GM23338 (cell line): ENCODE results near the gene COX20. TPM values are rescaled to one million over a fixed set of nuclear protein-coding genes. Genes with fewer than 3 reads are reported as not detected.
"Not testable (repeated sequence)": the region's sequence is repeated elsewhere in the genome, so short reads cannot be mapped to it uniquely, and the experiment has no call there.

ENCODE experiments used
- ATAC-seq: fragments of 200-7000 bp; cut with Tn5 transposase; 3 replicates; pipeline ENCODE4 v1.9.1; 2020
- DNase-seq: peaks from one replicate; pipeline ENCODE4 v3.0.0-alpha.2; 2015; ENCODE audit warnings: low spot score
- H2AFZ ChIP-seq: fragments of 200-600 bp; sonication (generic); 2 replicates; pipeline ENCODE4 v1.8.0; 2016; ENCODE audit warnings: antibody characterized with exemption, mild to moderate bottlenecking, moderate library complexity
- H3F3A ChIP-seq: fragments of 200-600 bp; sonication (generic); replicated peaks from 2 replicates; pipeline ENCODE4 v1.8.0; 2017; ENCODE audit warnings: antibody characterized with exemption, mixed run types, low read depth
- H3K27ac ChIP-seq: fragments of 200-600 bp; sonication (generic); 2 replicates; pipeline ENCODE4 v1.6.1; 2016; ENCODE audit warnings: low read depth
- H3K27me3 ChIP-seq: fragments of 200-600 bp; sonication (generic); 2 replicates; pipeline ENCODE4 v1.8.0; 2016; ENCODE audit warnings: mild to moderate bottlenecking, mixed run types, moderate library complexity; ENCODE audit not compliant: insufficient read depth
- H3K36me3 ChIP-seq: fragments of 200-600 bp; sonication (generic); 2 replicates; pipeline ENCODE4 v1.8.0; 2016; ENCODE audit warnings: mild to moderate bottlenecking; ENCODE audit not compliant: insufficient read depth
- H3K4me1 ChIP-seq: fragments of 200-600 bp; sonication (generic); 2 replicates; pipeline ENCODE4 v1.8.0; 2016; ENCODE audit warnings: mild to moderate bottlenecking, moderate library complexity; ENCODE audit not compliant: insufficient read depth
- H3K4me2 ChIP-seq: fragments of 200-600 bp; sonication (generic); 2 replicates; pipeline ENCODE4 v1.7.1; 2017; ENCODE audit warnings: mixed run types
- H3K4me3 ChIP-seq: fragments of 200-600 bp; sonication (generic); 2 replicates; pipeline ENCODE4 v1.6.1; 2016; ENCODE audit warnings: mixed run types
- H3K79me2 ChIP-seq: fragments of 200-600 bp; sonication (generic); replicated peaks from 2 replicates; pipeline ENCODE4 v1.8.0; 2017; ENCODE audit warnings: mild to moderate bottlenecking; ENCODE audit not compliant: insufficient read depth
- H3K9me2 ChIP-seq: fragments of 200-600 bp; sonication (generic); 2 replicates; pipeline ENCODE4 v1.8.0; 2017; ENCODE audit not compliant: insufficient read depth
- H4K20me1 ChIP-seq: fragments of 200-600 bp; sonication (generic); replicated peaks from 2 replicates; pipeline ENCODE4 v1.8.0; 2017; ENCODE audit warnings: mild to moderate bottlenecking; ENCODE audit not compliant: insufficient read depth
- H3K27ac Mint-ChIP-seq: 2 replicates; pipeline ENCODE4 v1.8.0; 2020; ENCODE audit warnings: inconsistent platforms, mild to moderate bottlenecking, moderate library complexity, mixed read lengths
- H3K27me3 Mint-ChIP-seq: 3 replicates; pipeline ENCODE4 v1.8.0; 2022; ENCODE audit warnings: low read depth, mild to moderate bottlenecking, moderate library complexity, mixed read lengths, inconsistent platforms; ENCODE audit not compliant: insufficient read depth, poor library complexity
- H3K36me3 Mint-ChIP-seq: 3 replicates; pipeline ENCODE4 v1.8.0; 2021; ENCODE audit warnings: low read depth, mild to moderate bottlenecking, inconsistent platforms, moderate library complexity, mixed read lengths
- H3K4me1 Mint-ChIP-seq: 3 replicates; pipeline ENCODE4 v1.8.0; 2020; ENCODE audit warnings: mild to moderate bottlenecking, inconsistent platforms, mixed read lengths
- H3K4me3 Mint-ChIP-seq: 3 replicates; pipeline ENCODE4 v1.8.0; 2021; ENCODE audit warnings: moderate library complexity, mild to moderate bottlenecking, inconsistent platforms, mixed read lengths
- H3K9me3 Mint-ChIP-seq: 3 replicates; pipeline ENCODE4 v1.8.0; 2020; ENCODE audit warnings: moderate library complexity, mild to moderate bottlenecking, inconsistent platforms, mixed read lengths
- JUNB ChIP-seq: IDR thresholded peaks from one replicate; pipeline ENCODE4 v1.6.1; 2016; ENCODE audit warnings: antibody characterized with exemption; ENCODE audit not compliant: unreplicated experiment
- NANOG ChIP-seq: IDR thresholded peaks from 2 replicates; pipeline ENCODE4 v1.6.1; 2016; ENCODE audit warnings: antibody characterized with exemption, borderline replicate concordance
- polyA plus RNA-seq: library from polyadenylated mRNA; unstranded; fragments of >200 nt; fragmentation: Nextera tagmentation; extraction: Ambion mirVana; gene quantifications from 2 replicates; pipeline ENCODE4 v1.2.1, GENCODE V29; 2016
- total RNA-seq: library from RNA; depleted of rRNA; stranded (reverse); fragments of >200 nt; shearing (Covaris generic); gene quantifications from 2 replicates; pipeline ENCODE4 v1.2.3, GENCODE V29; 2014
- TF ChIP-seq, protein P1 (sequence below): fragments of 250-450 bp; sonication (Bioruptor Pico); IDR thresholded peaks from 2 replicates; pipeline ENCODE4 v1.5.0; 2020; ENCODE audit warnings: mild to moderate bottlenecking, moderate library complexity
- TF ChIP-seq, protein P2 (sequence below), 2 experiments: fragments of 200-600 bp in 1 of 2; sonication (generic) in 1 of 2; conservative IDR thresholded peaks; 2 replicates each; pipeline versions ENCODE4 v1.5.1 to v1.6.1; 2016 to 2017; ENCODE audit warnings: antibody characterized with exemption in 2 of 2, low read depth in 2 of 2, mild to moderate bottlenecking in 2 of 2, moderate library complexity in 1 of 2

COX20 gene
- total and polyA plus RNA-seq, 2 experiments from 2014 or later, result 19.3 to 175 TPM

DNA sequence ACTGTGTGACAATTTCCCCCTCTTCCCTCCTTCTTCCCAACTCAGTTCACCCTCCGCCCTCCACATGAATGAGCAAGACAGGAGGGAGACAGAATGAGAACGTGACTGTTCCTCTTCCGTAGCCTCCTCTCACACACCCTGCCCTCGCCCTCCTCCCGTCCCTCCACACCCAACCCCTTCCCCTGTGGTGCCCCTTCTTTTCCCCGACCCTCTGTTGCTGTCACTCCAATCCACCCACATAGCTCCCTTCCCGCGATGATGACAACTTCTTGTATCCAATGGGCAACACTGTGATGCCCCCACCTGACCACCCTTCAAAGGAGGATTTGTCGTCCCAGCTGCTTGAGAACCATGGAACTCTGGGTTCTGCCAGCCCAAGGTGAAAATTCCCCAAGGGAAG is 41.4 kb upstream of the COX20 start (continued):
- TF ChIP-seq, protein P1, sequence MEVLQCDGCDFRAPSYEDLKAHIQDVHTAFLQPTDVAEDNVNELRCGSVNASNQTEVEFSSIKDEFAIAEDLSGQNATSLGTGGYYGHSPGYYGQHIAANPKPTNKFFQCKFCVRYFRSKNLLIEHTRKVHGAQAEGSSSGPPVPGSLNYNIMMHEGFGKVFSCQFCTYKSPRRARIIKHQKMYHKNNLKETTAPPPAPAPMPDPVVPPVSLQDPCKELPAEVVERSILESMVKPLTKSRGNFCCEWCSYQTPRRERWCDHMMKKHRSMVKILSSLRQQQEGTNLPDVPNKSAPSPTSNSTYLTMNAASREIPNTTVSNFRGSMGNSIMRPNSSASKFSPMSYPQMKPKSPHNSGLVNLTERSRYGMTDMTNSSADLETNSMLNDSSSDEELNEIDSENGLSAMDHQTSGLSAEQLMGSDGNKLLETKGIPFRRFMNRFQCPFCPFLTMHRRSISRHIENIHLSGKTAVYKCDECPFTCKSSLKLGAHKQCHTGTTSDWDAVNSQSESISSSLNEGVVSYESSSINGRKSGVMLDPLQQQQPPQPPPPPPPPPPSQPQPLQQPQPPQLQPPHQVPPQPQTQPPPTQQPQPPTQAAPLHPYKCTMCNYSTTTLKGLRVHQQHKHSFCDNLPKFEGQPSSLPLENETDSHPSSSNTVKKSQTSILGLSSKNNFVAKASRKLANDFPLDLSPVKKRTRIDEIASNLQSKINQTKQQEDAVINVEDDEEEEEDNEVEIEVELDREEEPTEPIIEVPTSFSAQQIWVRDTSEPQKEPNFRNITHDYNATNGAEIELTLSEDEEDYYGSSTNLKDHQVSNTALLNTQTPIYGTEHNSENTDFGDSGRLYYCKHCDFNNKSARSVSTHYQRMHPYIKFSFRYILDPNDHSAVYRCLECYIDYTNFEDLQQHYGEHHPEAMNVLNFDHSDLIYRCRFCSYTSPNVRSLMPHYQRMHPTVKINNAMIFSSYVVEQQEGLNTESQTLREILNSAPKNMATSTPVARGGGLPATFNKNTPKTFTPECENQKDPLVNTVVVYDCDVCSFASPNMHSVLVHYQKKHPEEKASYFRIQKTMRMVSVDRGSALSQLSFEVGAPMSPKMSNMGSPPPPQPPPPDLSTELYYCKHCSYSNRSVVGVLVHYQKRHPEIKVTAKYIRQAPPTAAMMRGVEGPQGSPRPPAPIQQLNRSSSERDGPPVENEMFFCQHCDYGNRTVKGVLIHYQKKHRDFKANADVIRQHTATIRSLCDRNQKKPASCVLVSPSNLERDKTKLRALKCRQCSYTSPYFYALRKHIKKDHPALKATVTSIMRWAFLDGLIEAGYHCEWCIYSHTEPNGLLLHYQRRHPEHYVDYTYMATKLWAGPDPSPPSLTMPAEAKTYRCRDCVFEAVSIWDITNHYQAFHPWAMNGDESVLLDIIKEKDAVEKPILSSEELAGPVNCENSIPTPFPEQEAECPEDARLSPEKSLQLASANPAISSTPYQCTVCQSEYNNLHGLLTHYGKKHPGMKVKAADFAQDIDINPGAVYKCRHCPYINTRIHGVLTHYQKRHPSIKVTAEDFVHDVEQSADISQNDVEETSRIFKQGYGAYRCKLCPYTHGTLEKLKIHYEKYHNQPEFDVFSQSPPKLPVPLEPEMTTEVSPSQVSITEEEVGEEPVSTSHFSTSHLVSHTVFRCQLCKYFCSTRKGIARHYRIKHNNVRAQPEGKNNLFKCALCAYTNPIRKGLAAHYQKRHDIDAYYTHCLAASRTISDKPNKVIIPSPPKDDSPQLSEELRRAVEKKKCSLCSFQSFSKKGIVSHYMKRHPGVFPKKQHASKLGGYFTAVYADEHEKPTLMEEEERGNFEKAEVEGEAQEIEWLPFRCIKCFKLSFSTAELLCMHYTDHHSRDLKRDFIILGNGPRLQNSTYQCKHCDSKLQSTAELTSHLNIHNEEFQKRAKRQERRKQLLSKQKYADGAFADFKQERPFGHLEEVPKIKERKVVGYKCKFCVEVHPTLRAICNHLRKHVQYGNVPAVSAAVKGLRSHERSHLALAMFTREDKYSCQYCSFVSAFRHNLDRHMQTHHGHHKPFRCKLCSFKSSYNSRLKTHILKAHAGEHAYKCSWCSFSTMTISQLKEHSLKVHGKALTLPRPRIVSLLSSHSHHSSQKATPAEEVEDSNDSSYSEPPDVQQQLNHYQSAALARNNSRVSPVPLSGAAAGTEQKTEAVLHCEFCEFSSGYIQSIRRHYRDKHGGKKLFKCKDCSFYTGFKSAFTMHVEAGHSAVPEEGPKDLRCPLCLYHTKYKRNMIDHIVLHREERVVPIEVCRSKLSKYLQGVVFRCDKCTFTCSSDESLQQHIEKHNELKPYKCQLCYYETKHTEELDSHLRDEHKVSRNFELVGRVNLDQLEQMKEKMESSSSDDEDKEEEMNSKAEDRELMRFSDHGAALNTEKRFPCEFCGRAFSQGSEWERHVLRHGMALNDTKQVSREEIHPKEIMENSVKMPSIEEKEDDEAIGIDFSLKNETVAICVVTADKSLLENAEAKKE (CRISPR knock-in tag), result no peak
- no peak for TF ChIP-seq JUNB

DNA sequence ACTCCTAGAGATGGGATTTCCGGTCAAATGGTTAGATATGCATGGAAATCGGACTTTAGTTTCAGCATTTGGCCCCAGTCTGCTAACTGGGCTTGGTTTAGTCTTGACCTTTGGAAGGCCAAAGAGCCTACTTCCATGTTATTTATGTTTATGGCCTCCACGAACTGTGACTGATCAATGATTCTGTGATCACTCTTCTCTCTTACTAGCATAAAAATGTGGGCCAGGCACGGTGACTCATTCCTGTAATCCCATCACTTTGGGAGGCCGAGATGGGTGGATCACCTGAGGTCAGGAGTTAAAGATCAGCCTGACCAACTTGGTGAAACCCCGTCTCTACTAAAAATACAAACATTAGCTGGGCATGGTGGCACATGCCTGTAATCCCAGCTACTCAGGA is 40.9 kb upstream of the COX20 start:
- H3K4me3 Mint-ChIP-seq, H3K27me3 ChIP-seq, H3K79me2 ChIP-seq, H3K36me3 Mint-ChIP-seq, H3K4me2 ChIP-seq, DNase-seq, H3K4me3 ChIP-seq, H3F3A ChIP-seq, H3K36me3 ChIP-seq, H4K20me1 ChIP-seq, ATAC-seq, H3K9me2 ChIP-seq, H3K9me3 Mint-ChIP-seq, H3K4me1 ChIP-seq, H3K4me1 Mint-ChIP-seq, H3K27ac Mint-ChIP-seq, H3K27ac ChIP-seq: not testable (repeated sequence)
- H2AFZ ChIP-seq, result peak overlapping the region; percentile 66; the same call in 1 of the 2 replicates
- peaks cover 19% of the 10 kb centered on the region for H3K27me3 Mint-ChIP-seq

DNA sequence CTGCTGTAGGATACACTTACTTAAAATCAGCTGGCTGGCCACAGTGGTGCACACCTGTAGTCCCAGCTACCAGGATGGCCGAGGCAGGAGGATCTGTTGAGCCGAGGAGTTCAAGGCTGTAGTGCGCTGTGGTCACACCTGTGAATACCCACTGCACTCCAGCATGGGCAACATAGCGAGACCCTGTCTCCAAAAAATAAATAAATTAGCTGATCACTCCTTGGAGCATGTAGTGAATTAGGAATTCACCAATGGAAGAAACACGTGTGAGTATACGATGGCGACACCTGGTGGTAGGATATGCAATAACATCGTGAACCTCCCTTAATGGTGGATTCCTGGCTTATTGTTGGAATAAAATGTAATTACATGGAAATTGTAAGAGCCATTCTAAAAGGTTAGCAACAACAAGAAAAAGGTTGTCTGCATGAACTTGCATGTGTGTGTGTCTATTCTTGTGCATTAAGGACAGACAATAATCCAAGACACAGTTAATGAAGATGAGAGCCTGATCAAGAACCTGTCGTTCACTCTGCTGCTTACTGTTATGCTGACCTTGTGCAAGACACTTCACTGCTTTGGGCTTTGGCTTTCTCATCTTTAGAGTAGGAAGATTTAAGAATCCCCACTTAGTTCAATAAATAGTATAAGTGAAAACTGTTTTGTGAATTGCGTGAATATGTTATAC is 38.6 kb upstream of the COX20 start:
- no peaks in the 10 kb centered on the region for H4K20me1 ChIP-seq
- Mint-ChIP-seq H3K4me3 (no peak overlapping the region), H3K27ac (no peak overlapping the region), H3K36me3 (no peaks in the 10 kb centered on the region), H3K4me1 (peaks cover 2% of the 10 kb centered on the region; the same call in 2 of the 3 replicates), H3K9me3 (peaks cover 3% of the 10 kb centered on the region; the same call in 1 of the 3 replicates), H3K27me3 (peaks cover 14% of the 10 kb centered on the region)
- no peak overlapping the region for H3K4me2 ChIP-seq
- no peaks in the 10 kb centered on the region; the same call in 1 of the 2 replicates for H3K4me1 ChIP-seq
- no peaks in the 10 kb centered on the region for H3K9me2 ChIP-seq
- no peaks in the 10 kb centered on the region for H3K79me2 ChIP-seq
- peak; percentile 75 for ATAC-seq
- H3K27ac ChIP-seq, result no peak overlapping the region
- TF ChIP-seq NANOG, result no peak
- TF ChIP-seq, protein P2, sequence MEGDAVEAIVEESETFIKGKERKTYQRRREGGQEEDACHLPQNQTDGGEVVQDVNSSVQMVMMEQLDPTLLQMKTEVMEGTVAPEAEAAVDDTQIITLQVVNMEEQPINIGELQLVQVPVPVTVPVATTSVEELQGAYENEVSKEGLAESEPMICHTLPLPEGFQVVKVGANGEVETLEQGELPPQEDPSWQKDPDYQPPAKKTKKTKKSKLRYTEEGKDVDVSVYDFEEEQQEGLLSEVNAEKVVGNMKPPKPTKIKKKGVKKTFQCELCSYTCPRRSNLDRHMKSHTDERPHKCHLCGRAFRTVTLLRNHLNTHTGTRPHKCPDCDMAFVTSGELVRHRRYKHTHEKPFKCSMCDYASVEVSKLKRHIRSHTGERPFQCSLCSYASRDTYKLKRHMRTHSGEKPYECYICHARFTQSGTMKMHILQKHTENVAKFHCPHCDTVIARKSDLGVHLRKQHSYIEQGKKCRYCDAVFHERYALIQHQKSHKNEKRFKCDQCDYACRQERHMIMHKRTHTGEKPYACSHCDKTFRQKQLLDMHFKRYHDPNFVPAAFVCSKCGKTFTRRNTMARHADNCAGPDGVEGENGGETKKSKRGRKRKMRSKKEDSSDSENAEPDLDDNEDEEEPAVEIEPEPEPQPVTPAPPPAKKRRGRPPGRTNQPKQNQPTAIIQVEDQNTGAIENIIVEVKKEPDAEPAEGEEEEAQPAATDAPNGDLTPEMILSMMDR (conservative IDR thresholded peaks at IDR 0.05; ENCODE audit: low read depth in 2 of 2), result peak; percentile 96 to 98
- H3K27me3 ChIP-seq, result no peaks in the 10 kb centered on the region
- H3F3A ChIP-seq, result 0 out of 2 replicates have a peak, but pooled peaks cover 2% of the 10 kb centered on the region
- no peak overlapping the region; the same call in 1 of the 2 replicates for H2AFZ ChIP-seq
- no peaks in the 10 kb centered on the region for H3K36me3 ChIP-seq
- peak; percentile 81 for DNase-seq
- H3K4me3 ChIP-seq, result no peak overlapping the region
